NB4 (cell line): Measurements from ENCODE around the gene ALDH1L2.
"Not testable (repeated sequence)": the region's sequence is repeated elsewhere in the genome, so short reads cannot be mapped to it uniquely, and the experiment has no call there.

Experiments used
- DNase-seq: peaks from one replicate; pipeline ENCODE4 v3.0.0; 2010; ENCODE audit warnings: low read depth
- H3K4me3 ChIP-seq: one replicate; pipeline ENCODE4 v1.5.1; 2011; ENCODE audit warnings: mild to moderate bottlenecking, low read depth, low read length, moderate library complexity
- MAX ChIP-seq: IDR thresholded peaks from 2 replicates; pipeline ENCODE4 v1.6.1; 2011; ENCODE audit warnings: low read depth, low read length
- MYC ChIP-seq: IDR thresholded peaks from 2 replicates; pipeline ENCODE4 v1.6.1; 2011; ENCODE audit warnings: low read depth, low read length
- POLR2A ChIP-seq: IDR thresholded peaks from 2 replicates; pipeline ENCODE4 v1.6.1; 2011; ENCODE audit warnings: mild to moderate bottlenecking; ENCODE audit not compliant: insufficient read length; ENCODE audit errors: extremely low read depth
- TF ChIP-seq, protein P1 (sequence below): IDR thresholded peaks from one replicate; pipeline ENCODE4 v1.5.1; 2012; ENCODE audit warnings: low read depth, low read length

ALDH1L2 gene

DNA sequence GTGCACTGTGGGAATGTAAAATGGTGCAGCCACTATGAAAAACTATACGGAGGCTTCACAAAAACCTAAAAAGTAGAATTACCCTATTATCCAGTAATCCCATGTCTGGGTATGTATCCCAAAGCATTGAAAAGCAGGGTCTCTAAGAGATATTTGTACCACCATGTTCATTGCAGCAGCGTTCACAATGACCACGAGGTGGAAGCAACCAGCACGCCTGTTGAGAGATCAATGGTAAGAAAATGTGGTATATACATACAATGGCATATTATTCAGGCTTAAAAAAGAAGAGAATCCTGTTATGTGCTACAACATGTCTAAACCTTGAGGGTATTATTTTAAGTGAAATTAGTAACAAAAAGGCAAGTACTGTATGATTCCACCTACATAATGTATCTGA lies 99.1 kb downstream of the ALDH1L2 start:
- peak; percentile 47 for DNase-seq
- H3K4me3 ChIP-seq = no peak overlapping the region
- TF ChIP-seq POLR2A = no peak
- TF ChIP-seq, protein P1, sequence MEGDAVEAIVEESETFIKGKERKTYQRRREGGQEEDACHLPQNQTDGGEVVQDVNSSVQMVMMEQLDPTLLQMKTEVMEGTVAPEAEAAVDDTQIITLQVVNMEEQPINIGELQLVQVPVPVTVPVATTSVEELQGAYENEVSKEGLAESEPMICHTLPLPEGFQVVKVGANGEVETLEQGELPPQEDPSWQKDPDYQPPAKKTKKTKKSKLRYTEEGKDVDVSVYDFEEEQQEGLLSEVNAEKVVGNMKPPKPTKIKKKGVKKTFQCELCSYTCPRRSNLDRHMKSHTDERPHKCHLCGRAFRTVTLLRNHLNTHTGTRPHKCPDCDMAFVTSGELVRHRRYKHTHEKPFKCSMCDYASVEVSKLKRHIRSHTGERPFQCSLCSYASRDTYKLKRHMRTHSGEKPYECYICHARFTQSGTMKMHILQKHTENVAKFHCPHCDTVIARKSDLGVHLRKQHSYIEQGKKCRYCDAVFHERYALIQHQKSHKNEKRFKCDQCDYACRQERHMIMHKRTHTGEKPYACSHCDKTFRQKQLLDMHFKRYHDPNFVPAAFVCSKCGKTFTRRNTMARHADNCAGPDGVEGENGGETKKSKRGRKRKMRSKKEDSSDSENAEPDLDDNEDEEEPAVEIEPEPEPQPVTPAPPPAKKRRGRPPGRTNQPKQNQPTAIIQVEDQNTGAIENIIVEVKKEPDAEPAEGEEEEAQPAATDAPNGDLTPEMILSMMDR = peak; percentile 14

DNA sequence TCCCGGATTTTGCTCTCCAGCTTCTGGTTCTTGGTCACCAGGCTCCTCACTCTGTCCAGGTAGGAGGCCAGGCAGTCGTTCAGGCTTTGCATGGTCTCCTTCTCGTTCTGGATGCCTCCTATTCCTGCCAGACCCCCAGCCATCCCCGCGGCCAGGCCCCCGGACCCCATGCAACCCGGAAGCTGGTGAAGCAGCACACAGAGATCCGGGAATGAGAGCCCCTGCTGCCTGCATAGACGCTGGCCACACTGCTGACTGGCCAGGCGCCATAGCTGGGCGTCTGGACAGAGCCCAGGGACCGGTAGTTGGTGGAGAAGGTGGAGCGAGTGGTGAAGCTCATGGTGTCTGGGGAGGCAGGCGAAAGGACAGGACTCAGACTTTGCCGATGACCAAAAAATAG lies 106.6 kb downstream of the ALDH1L2 start:
- H3K4me3 ChIP-seq, DNase-seq: not testable (repeated sequence)

- TF ChIP-seq POLR2A (no peak), MAX (no peak), MYC (no peak)
- TF ChIP-seq, protein P1 = no peak
- no peak for DNase-seq
Observed at GRCh38 chr12:104976703-104977102, 107.6 kb downstream of the ALDH1L2 start.

GRCh38 chr12:104975587-104976343 lies 108.5 kb downstream of the ALDH1L2 start:
- TF ChIP-seq POLR2A (no peak), MAX (no peak), MYC (no peak)
- TF ChIP-seq, protein P1 = no peak
- no peak overlapping the region for H3K4me3 ChIP-seq
- peak; percentile 73 for DNase-seq

More at GRCh38 chr12:104976703-104977102, 107.6 kb downstream of the ALDH1L2 start:
- no peak overlapping the region for H3K4me3 ChIP-seq

DNA sequence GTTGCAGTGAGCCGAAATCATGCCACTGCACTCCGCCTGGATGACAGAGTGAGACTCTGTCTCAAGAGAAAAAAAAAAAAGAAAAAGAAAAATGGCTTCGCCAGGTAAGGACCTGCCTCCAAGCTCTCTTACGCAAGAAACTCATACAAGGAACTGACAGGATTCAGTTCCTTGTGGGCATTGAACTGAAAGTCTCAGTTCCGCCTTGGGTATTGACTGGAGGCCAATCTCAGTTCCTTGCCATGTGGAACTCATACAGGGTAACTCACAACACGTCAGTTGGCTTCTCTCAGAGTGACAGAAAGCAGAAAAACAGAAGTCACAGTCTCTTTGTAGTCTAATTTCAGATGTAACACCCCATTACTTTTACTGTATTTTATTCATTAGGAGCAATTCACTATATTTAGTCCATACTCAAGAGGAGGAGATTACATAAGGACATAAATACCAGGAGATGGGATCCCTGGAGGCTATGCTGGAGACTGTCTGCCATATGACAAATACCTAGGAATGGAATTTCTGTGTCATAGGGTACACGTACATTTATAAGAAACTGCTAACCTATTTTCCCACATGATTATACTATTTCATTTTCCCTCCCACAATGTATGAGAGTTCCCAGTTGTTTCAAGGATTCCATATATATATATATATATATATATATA lies 109.5 kb downstream of the ALDH1L2 start:
- TF ChIP-seq MAX = no peak
- no peak for TF ChIP-seq MYC
- no peak for TF ChIP-seq POLR2A
- TF ChIP-seq, protein P1 = no peak
- peak; percentile 34 for DNase-seq
- H3K4me3 ChIP-seq = no peak overlapping the region

- TF ChIP-seq, protein P1 = no peak
- TF ChIP-seq MAX (no peak), MYC (no peak), POLR2A (no peak)
- DNase-seq = no peak
- H3K4me3 ChIP-seq = no peak overlapping the region
Observed at GRCh38 chr12:104973250-104973649, 111.0 kb downstream of the ALDH1L2 start.
